Measurements from ENCODE around the gene RET. TPM values are rescaled to one million over a fixed set of nuclear protein-coding genes. Genes with fewer than 3 reads are reported as not detected.

Gene RET
- total RNA-seq, 1 experiment from 2014 or later = 21.4 TPM

GRCh38 chr10:43117031-43117776 lies 40.3 kb downstream of the RET start (continued):
- no peak for TF ChIP-seq FOXJ3 (CRISPR knock-in tag; IDR thresholded peaks at IDR 0.05; ENCODE audit: borderline replicate concordance)
- no peak for TF ChIP-seq JAZF1 (CRISPR knock-in tag; IDR thresholded peaks at IDR 0.05)
- no peak for TF ChIP-seq USF2 (CRISPR knock-in tag; IDR thresholded peaks at IDR 0.05)
- TF ChIP-seq ZNF263 (CRISPR knock-in tag; IDR thresholded peaks at IDR 0.05; ENCODE audit: low read depth) = no peak

GRCh38 chr10:43117777-43118583 lies 41.1 kb downstream of the RET start:
- ATAC-seq (no peak), DNase-seq (ENCODE audit: low spot score) (no peak)
- H3K4me3 Mint-ChIP-seq = no peak overlapping the region
- ChIA-PET CTCF (interaction anchor here (0.9 kb wide), 1 partner anchor 39 kb away, joined by 4 read pairs; no protein-coding TSS in a partner anchor), POLR2A (no interaction called here)
- no peaks in the 10 kb centered on the region for H3K9me3 Mint-ChIP-seq
- H3K27me3 Mint-ChIP-seq (ENCODE audit: low read depth) = no peaks in the 10 kb centered on the region
- no peaks in the 10 kb centered on the region for H3K36me3 Mint-ChIP-seq
- no peak overlapping the region for H3K27ac Mint-ChIP-seq
- TF ChIP-seq ZNF281 (CRISPR knock-in tag; IDR thresholded peaks at IDR 0.05) (no peak), ZMAT4 (CRISPR knock-in tag; IDR thresholded peaks at IDR 0.05) (no peak), RORB (CRISPR knock-in tag; IDR thresholded peaks at IDR 0.05) (no peak)
- no peaks in the 10 kb centered on the region for H3K4me1 Mint-ChIP-seq

- CTCF ChIA-PET = no interaction called here
- TF ChIP-seq JUN (CRISPR knock-in tag; IDR thresholded peaks at IDR 0.05) (no peak), ZNF281 (CRISPR knock-in tag; IDR thresholded peaks at IDR 0.05) (no peak), ATF6 (CRISPR knock-in tag; IDR thresholded peaks at IDR 0.05) (no peak), JAZF1 (CRISPR knock-in tag; IDR thresholded peaks at IDR 0.05) (no peak), SP1 (CRISPR knock-in tag; conservative IDR thresholded peaks at IDR 0.05) (no peak), NR1H2 (CRISPR knock-in tag; IDR thresholded peaks at IDR 0.05) (no peak), ARID4B (CRISPR knock-in tag; IDR thresholded peaks at IDR 0.05; ENCODE audit: borderline replicate concordance) (no peak), ZNF423 (CRISPR knock-in tag; IDR thresholded peaks at IDR 0.05) (no peak), ZNF232 (CRISPR knock-in tag; IDR thresholded peaks at IDR 0.05) (no peak), ESRRA (CRISPR knock-in tag; IDR thresholded peaks at IDR 0.05; ENCODE audit: borderline replicate concordance) (no peak), ZNF671 (CRISPR knock-in tag; IDR thresholded peaks at IDR 0.05) (no peak)
Observed at GRCh38 chr10:43118631-43119415, 42.0 kb downstream of the RET start.

More at GRCh38 chr10:43118631-43119415, 42.0 kb downstream of the RET start:
- ATAC-seq (no peak), DNase-seq (ENCODE audit: low spot score) (no peak)
- Mint-ChIP-seq H3K4me3 (no peak overlapping the region), H3K4me1 (no peaks in the 10 kb centered on the region), H3K27ac (no peak overlapping the region), H3K27me3 (ENCODE audit: low read depth) (no peaks in the 10 kb centered on the region), H3K36me3 (no peaks in the 10 kb centered on the region), H3K9me3 (no peaks in the 10 kb centered on the region)
- POLR2A ChIA-PET = no interaction called here
